Measurements from ENCODE around the gene MATN4. TPM values are rescaled to one million over a fixed set of nuclear protein-coding genes. Genes with fewer than 3 reads are reported as not detected.

Gene MATN4
- total and polyA plus RNA-seq, 5 donors: 0.05 to 0.20 (median 0.16) TPM; not detected in 1

DNA sequence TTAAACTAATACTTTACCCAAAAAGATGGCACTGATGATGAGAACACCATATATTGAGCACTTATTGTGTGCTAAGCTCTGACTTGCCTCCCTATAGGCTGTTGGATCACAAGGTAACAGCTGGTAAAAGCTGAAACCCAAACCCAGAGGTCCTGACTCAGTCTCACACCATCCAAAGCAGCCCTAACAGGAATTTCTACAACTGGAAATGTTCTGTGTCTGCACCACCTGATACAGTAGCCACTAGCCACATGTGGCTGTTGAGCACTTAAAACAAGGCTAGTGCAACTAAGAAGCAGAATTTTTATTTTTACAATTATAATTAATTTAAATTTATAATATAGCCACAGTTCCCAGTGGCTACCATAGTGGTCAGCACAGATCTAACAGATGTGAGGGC is 15.6 kb upstream of the MATN4 start:
- no peak for ATAC-seq

DNA sequence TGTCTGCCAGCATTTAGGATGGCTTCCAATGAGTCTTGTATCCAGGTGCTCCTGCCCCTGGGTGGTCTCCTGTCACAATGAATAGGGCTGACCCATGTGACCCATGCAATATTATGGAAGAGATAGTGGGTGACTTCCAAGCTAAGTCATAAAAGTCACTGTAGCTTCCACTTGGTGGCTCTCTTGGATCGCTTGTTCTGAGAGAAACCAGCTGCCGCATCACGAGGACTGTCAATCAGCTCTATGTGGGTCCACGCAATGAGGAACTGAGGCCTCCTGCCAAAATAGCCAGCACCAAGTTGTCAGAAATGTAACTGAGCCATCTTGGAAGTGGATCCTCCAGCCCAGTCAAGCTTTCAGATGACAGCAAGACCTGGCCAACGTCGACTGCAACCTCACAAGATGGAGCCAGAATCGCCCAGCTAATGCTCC is 14.9 kb upstream of the MATN4 start:
- Histone ChIP-seq H3K4me3 (ENCODE audit: low read length) (no peak overlapping the region), H3K9me3 (ENCODE audit: control insufficient read depth, low read length) (no peaks in the 10 kb centered on the region), H3K27ac (ENCODE audit: low read length) (no peak overlapping the region), H3K27me3 (ENCODE audit: control insufficient read depth, insufficient read depth) (no peaks in the 10 kb centered on the region), H3K4me1 (ENCODE audit: control insufficient read depth, insufficient read depth, low read length) (no peaks in the 10 kb centered on the region)
- 39% methylated on average over 7 of the region's 7 CpGs for WGBS
- peak in 2 of 3 donors; percentile 50 to 70 for DNase-seq
- intact Hi-C loops (cut with DNase I): loop anchor here in 2 of 4 donors (5.0 kb wide), 2 partner anchors 44 to 114 kb away; no protein-coding TSS in a partner anchor
- ATAC-seq: peak; percentile 61 to 66

More for the DNA sequence above, 15.6 kb upstream of the MATN4 start:
- intact Hi-C loops (cut with DNase I): loop anchor here in 2 of 4 donors (5.0 kb wide), 2 partner anchors 44 to 114 kb away; no protein-coding TSS in a partner anchor
- no peaks in the 10 kb centered on the region for H3K27me3 ChIP-seq (ENCODE audit: control insufficient read depth, insufficient read depth)
- no peak overlapping the region for H3K4me3 ChIP-seq (ENCODE audit: low read length)
- H3K4me1 ChIP-seq (ENCODE audit: control insufficient read depth, insufficient read depth, low read length): no peaks in the 10 kb centered on the region
- DNase-seq: no peak
- H3K9me3 ChIP-seq (ENCODE audit: control insufficient read depth, low read length): no peaks in the 10 kb centered on the region
- H3K27ac ChIP-seq (ENCODE audit: low read length): no peak overlapping the region

DNA sequence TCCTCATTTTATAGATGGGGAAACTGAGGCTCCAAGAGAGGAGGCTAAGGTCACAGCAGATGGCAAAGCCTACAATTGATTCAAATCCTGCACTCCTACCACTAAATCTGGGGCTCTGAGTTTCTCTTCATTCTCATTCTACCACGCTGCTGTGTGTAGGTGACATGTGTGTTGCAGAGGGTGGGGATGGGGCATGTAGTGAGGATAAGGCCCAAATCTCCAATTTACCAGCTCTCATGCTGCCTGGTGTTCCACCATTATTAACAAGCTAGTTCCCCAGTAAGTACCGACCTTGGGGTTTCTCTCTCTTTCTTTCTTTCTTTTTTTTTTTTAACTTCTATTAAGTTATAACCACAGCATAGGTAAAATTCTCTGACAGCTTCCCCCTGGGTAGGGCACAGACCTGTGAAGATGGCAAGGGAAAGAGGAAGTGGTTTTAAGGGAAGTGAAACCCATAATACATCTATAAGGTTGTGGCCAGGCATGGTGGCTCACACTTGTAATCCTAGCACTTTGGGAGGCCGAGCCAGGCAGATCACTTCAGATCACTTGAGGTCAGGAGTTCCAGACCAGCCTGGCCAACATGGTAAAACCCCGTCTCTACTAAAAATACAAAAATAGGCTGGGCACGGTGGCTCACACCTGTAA is 13.0 kb upstream of the MATN4 start:
- H3K27me3 ChIP-seq (ENCODE audit: control insufficient read depth, insufficient read depth): no peaks in the 10 kb centered on the region
- intact Hi-C loops (cut with DNase I): loop anchor here in 2 of 4 donors (5.0 kb wide), 2 partner anchors 46 to 116 kb away; no protein-coding TSS in a partner anchor

DNA sequence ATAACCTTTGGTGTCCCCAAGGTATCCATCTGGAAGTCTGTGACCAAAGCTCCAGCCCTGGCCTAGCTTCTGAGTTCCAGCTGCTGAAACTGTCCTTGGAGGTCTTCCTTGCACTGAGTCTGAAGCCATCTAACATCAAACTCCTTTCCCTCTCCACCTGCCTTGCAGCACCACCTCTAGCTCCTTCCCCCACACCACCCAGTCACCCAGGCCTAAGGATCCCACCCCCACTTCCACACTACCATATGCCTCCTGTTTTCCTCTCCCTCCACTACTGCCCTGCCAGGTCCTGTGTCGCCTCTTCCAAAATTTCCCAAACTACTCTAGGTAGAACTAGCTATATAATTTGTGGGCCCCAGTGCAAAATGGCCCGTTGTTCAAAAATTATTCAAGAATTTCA is 10.8 kb upstream of the MATN4 start:
- ATAC-seq (no peak), DNase-seq (no peak)
- no peaks in the 10 kb centered on the region for H3K9me3 ChIP-seq (ENCODE audit: control insufficient read depth, low read length)
- 78% methylated on average over 2 of the region's 2 CpGs for WGBS
- intact Hi-C loops (cut with DNase I): loop anchor here (5.0 to 10.0 kb wide), 5 partner anchors 118 to 456 kb away; no protein-coding TSS in a partner anchor
- no peak overlapping the region for H3K27ac ChIP-seq (ENCODE audit: low read length)
- no peaks in the 10 kb centered on the region for H3K4me1 ChIP-seq (ENCODE audit: control insufficient read depth, insufficient read depth, low read length)
- H3K4me3 ChIP-seq (ENCODE audit: low read length): no peak overlapping the region
- H3K27me3 ChIP-seq (ENCODE audit: control insufficient read depth, insufficient read depth): no peaks in the 10 kb centered on the region

More for the DNA sequence above, 13.0 kb upstream of the MATN4 start:
- Histone ChIP-seq H3K27ac (ENCODE audit: low read length) (no peak overlapping the region), H3K4me3 (ENCODE audit: low read length) (no peak overlapping the region), H3K9me3 (ENCODE audit: control insufficient read depth, low read length) (no peaks in the 10 kb centered on the region), H3K4me1 (ENCODE audit: control insufficient read depth, insufficient read depth, low read length) (no peaks in the 10 kb centered on the region)
- ATAC-seq (no peak), DNase-seq (no peak)
- WGBS: 75% methylated on average over 5 of the region's 5 CpGs

DNA sequence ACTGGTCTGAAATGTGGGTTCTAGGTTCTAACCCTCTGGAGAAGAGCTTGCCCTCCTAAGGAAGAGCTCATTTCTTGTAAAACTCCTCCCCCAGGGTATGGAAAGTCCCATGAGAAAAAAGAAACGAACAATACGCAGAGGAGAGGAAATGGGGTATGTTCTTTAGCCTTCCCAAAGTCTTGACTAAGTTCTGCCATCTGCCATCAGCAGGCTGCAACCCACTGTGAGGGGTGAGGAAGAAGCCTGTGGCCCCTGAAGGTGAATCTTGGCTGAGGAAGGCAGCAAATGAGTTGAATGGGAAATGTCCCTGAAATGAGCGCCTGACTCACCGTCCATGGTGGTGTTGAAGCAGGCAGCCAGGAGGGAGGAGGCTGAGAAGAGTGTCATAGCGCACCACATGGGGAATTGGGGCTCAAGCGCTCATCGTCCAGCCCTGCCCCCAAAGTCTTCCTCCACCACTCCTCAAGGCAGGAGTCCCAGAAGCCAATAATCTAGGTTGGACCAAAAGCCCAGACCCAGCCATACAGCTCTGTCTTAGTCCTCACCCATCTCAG is 10.4 kb upstream of the MATN4 start:
- intact Hi-C loops (cut with DNase I): loop anchor here (5.0 to 10.0 kb wide), 5 partner anchors 119 to 456 kb away; no protein-coding TSS in a partner anchor
- ATAC-seq (no peak), DNase-seq (no peak)
- WGBS: 74% methylated on average over 7 of the region's 7 CpGs
- H3K9me3 ChIP-seq (ENCODE audit: control insufficient read depth, low read length): no peaks in the 10 kb centered on the region
- no peak overlapping the region for H3K27ac ChIP-seq (ENCODE audit: low read length)
- no peaks in the 10 kb centered on the region for H3K27me3 ChIP-seq (ENCODE audit: control insufficient read depth, insufficient read depth)
- H3K4me3 ChIP-seq (ENCODE audit: low read length): no peak overlapping the region
- no peaks in the 10 kb centered on the region for H3K4me1 ChIP-seq (ENCODE audit: control insufficient read depth, insufficient read depth, low read length)

DNA sequence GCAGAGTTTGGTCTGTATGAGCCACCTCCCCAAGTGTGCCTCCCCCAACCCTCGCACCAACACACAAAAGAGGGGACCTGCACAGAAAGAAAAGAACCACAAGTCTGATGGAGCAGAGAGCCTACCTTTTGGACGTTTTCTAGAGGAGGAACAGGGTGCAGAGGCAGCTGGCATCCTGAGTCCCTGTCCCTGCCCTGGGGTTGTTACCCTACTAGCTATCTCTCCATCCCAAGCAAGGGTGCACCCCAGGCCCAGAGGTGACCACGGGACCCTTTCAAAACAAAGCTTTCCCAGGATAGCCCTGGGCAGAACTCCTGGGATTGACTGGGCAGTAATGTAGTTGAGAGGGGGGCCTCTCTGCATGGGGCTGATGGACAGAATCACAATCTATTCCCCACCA is 9.7 kb upstream of the MATN4 start:
- Histone ChIP-seq H3K4me3 (ENCODE audit: low read length) (no peak overlapping the region), H3K27me3 (ENCODE audit: control insufficient read depth, insufficient read depth) (no peaks in the 10 kb centered on the region), H3K27ac (ENCODE audit: low read length) (no peak overlapping the region), H3K4me1 (ENCODE audit: control insufficient read depth, insufficient read depth, low read length) (no peaks in the 10 kb centered on the region), H3K9me3 (ENCODE audit: control insufficient read depth, low read length) (no peaks in the 10 kb centered on the region)
- no peak for ATAC-seq
- intact Hi-C loops (cut with DNase I): loop anchor here (5.0 to 10.0 kb wide), 5 partner anchors 119 to 457 kb away; no protein-coding TSS in a partner anchor
- WGBS: 69% methylated on average over 3 of the region's 3 CpGs
- no peak for DNase-seq

DNA sequence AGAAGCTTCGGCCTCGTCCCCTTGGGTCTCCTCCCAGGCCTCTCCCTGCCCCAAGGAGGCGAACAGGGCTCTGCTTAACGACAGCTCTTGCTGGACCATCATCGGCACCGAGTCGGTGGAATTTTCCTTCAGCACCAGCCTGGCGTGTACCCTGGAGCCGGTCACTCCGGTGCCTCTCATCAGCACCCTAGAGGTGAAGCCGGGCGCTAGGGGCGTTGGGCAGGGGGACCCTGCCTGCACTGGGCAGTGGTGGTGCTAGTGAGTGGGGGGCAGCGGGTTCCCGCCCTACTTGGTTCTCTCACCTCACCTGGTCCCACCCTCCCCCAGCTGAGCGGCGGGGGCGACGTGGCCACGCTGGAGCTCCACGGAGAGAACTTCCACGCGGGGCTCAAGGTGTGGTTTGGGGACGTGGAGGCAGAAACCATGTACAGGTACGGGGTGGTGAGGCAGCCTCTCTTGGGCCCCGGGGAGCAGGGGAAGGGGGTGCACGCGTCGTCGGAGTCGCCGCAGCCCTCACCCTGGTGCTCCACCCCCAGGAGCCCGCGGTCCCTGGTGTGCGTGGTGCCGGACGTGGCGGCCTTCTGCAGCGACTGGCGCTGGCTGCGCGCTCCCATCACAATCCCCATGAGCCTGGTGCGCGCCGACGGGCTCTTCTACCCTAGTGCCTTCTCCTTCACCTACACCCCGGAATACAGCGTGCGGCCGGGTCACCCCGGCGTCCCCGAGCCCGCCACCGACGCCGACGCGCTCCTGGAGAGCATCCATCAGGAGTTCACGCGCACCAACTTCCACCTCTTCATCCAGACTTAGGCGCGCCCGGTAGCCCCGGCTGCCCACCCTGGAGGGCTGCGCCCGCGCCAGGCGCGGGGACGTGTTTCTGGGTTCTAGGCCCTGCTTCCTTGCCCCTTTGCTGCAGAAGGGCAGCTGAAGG is 8.3 kb upstream of the MATN4 start:
- Histone ChIP-seq H3K4me3 (ENCODE audit: low read length) (no peak overlapping the region), H3K4me1 (ENCODE audit: control insufficient read depth, insufficient read depth, low read length) (no peaks in the 10 kb centered on the region), H3K9me3 (ENCODE audit: control insufficient read depth, low read length) (no peaks in the 10 kb centered on the region), H3K27ac (ENCODE audit: low read length) (no peak overlapping the region), H3K27me3 (ENCODE audit: control insufficient read depth, insufficient read depth) (no peaks in the 10 kb centered on the region)
- intact Hi-C loops (cut with DNase I): loop anchor here (5.0 to 10.0 kb wide), 5 partner anchors 121 to 458 kb away; no protein-coding TSS in a partner anchor
- ATAC-seq: peak in 1 of 2 donors; percentile 8
- no peak for DNase-seq
- 22% methylated on average over 71 of the region's 71 CpGs for WGBS

DNA sequence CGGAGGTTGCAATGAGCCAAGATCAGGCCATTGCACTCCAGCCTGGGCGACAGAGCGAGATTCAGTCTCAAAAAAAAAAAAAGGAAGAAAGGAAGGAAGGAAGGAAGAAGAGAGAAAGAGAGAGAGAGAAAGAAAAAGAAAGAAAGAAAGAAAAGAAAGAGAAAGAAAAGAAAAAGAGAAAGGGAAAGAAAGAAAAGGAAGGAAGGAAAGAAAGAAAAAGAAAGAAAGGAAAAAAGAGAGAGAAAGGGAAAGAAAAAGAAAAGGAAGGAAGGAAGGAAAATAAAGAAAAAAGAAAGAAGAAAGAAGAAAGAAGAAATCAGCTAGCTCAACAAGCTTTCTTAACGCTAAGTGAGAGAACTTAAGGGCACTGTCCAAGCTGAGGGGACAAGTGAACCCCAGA is 7.6 kb upstream of the MATN4 start:
- H3K27me3 ChIP-seq (ENCODE audit: control insufficient read depth, insufficient read depth): no peaks in the 10 kb centered on the region
- H3K9me3 ChIP-seq (ENCODE audit: control insufficient read depth, low read length): no peaks in the 10 kb centered on the region
- ATAC-seq (no peak), DNase-seq (no peak)
- H3K4me3 ChIP-seq (ENCODE audit: low read length): no peak overlapping the region
- H3K27ac ChIP-seq (ENCODE audit: low read length): no peak overlapping the region
- intact Hi-C loops (cut with DNase I): loop anchor here (5.0 to 10.0 kb wide), 5 partner anchors 122 to 459 kb away; no protein-coding TSS in a partner anchor
- no peaks in the 10 kb centered on the region for H3K4me1 ChIP-seq (ENCODE audit: control insufficient read depth, insufficient read depth, low read length)
- 91% methylated on average over 4 of the region's 4 CpGs for WGBS

DNA sequence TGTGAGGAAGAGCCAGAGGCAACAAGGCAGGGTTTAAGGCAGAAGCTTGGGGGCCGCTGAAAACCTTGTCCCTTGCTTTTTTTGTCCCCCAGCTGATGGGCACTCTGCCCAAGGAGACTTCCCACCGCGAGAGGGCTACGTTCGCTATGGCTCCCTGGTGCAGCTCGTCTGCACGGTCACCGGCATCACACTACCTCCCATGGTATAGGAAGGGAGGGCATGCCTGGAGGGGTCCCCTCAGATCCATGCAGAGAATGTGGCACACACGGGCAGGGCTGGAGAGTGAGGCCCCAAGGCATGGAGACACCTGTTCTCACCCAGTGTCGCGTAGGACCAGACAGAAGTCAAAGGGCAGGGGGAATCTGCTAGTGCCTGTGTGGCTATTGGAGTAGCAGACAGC is 5.8 kb upstream of the MATN4 start:
- 73% methylated on average over 11 of the region's 11 CpGs for WGBS
- intact Hi-C loops (cut with DNase I): loop anchor here in 1 of 4 donors (10.0 kb wide), 1 partner anchor 461 kb away; no protein-coding TSS in a partner anchor
- no peaks in the 10 kb centered on the region for H3K27me3 ChIP-seq (ENCODE audit: control insufficient read depth, insufficient read depth)
- no peak overlapping the region for H3K4me3 ChIP-seq (ENCODE audit: low read length)
- H3K9me3 ChIP-seq (ENCODE audit: control insufficient read depth, low read length): no peaks in the 10 kb centered on the region
- H3K4me1 ChIP-seq (ENCODE audit: control insufficient read depth, insufficient read depth, low read length): no peaks in the 10 kb centered on the region
- DNase-seq (no peak), ATAC-seq (no peak)
- H3K27ac ChIP-seq (ENCODE audit: low read length): no peak overlapping the region

DNA sequence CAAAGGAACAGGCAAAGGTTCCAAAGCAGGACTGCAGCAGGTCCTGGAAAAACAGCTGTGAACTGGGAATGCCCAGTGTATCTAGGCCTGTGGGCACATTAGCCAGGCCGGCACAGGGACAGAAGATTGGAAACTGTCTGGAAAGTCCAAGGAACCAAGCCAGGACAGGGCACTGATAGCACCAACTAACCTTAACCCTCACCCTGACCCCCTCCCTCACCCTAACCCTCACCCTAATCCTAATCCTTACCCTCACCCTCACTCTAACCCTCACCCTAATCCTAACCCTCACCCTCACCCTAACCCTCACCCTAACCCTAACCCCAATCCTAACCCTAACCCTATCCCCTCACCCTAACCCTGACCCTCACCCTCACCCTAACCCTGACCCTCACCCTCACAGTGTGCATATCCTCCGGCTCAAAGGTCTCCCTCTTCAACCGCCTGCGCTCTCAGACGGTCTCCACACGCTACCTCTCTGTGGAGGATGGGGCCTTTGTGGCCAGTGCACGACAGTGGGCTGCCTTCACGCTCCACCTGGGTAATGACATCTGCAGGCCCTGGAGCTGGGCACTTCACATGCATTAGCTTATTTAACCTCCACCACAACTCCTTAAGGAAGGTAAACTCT is 5.1 kb upstream of the MATN4 start:
- ATAC-seq (no peak), DNase-seq (no peak)
- intact Hi-C loops (cut with DNase I): loop anchor here in 1 of 4 donors (10.0 kb wide), 1 partner anchor 462 kb away; no protein-coding TSS in a partner anchor
- Histone ChIP-seq H3K27ac (ENCODE audit: low read length) (no peak overlapping the region), H3K27me3 (ENCODE audit: control insufficient read depth, insufficient read depth) (no peaks in the 10 kb centered on the region), H3K9me3 (ENCODE audit: control insufficient read depth, low read length) (no peaks in the 10 kb centered on the region), H3K4me3 (ENCODE audit: low read length) (no peak overlapping the region), H3K4me1 (ENCODE audit: control insufficient read depth, insufficient read depth, low read length) (no peaks in the 10 kb centered on the region)
- WGBS: 86% methylated on average over 8 of the region's 8 CpGs

Data from right cardiac atrium (tissue), 5 donors.